ENCODE measurements around the gene NSUN4. TPM values are rescaled to one million over a fixed set of nuclear protein-coding genes. Genes with fewer than 3 reads are reported as not detected.

Gene NSUN4
- total and polyA plus RNA-seq, 10 of the 15 experiments (the other 5 are each of a cell fraction or from before 2014, with no cell fraction given) = 22.1 to 80.2 (median 29.6) TPM

GRCh38 chr1:46400421-46400820 is 59.8 kb downstream of the NSUN4 start:
- no peaks in the 10 kb centered on the region for H4K20me1 ChIP-seq (ENCODE audit: control insufficient read depth, insufficient read depth)
- H3K27ac ChIP-seq (ENCODE audit: control insufficient read depth, insufficient read depth) = no peak overlapping the region
- ChIA-PET SMC1A (ENCODE audit: uncharacterized antibody, unreplicated experiment) (no interaction called here), CTCF (no interaction called here), RAD21 (ENCODE audit: unreplicated experiment) (no interaction called here), POLR2A (no interaction called here)
- H3K9ac ChIP-seq (ENCODE audit: control insufficient read depth, insufficient read depth, low read length) = no peak overlapping the region
- H3K4me2 ChIP-seq (ENCODE audit: control insufficient read depth, insufficient read depth) = no peak overlapping the region
- DNase-seq (ENCODE audit: low read depth, low spot score) (no peak), ATAC-seq (no peak), FAIRE-seq (no peak)
- BruUV-seq (replicated peaks) = no TSS peak
- intact Hi-C loops (cut with micrococcal nuclease; ENCODE audit: unreplicated experiment) = no loop called here
- 20% methylated on average over 4 of the region's 4 CpGs for WGBS (ENCODE audit: insufficient coverage, insufficient replicate concordance, low lambda C conversion rate, missing lambda C conversion rate)
- no peaks in the 10 kb centered on the region for H3K9me3 ChIP-seq (replicated peaks; ENCODE audit: control insufficient read depth, insufficient read depth, low read length)
- no peaks in the 10 kb centered on the region for H3K79me2 ChIP-seq (ENCODE audit: control insufficient read depth, insufficient read depth, low read length)
- TF ChIP-seq ZNF24 (IDR thresholded peaks at IDR 0.05) (no peak), MYB (IDR thresholded peaks at IDR 0.05; ENCODE audit: borderline replicate concordance, low read depth, low read length) (no peak), ATF3 (IDR thresholded peaks at IDR 0.05; ENCODE audit: borderline replicate concordance, extremely low read depth, low read depth, low read length) (no peak), PBX3 (IDR thresholded peaks at IDR 0.05; ENCODE audit: insufficient replicate concordance, low read depth, low read length) (no peak), SP1 (IDR thresholded peaks at IDR 0.05; ENCODE audit: low read depth, low read length) (no peak), ZNF217 (IDR thresholded peaks at IDR 0.05) (no peak), BCL11A (IDR thresholded peaks at IDR 0.05; ENCODE audit: low read depth, low read length) (no peak), YBX1 (IDR thresholded peaks at IDR 0.05) (no peak), PRDM15 (CRISPR knock-in tag; IDR thresholded peaks at IDR 0.05) (no peak), NRF1 (conservative IDR thresholded peaks at IDR 0.05; ENCODE audit: low read depth, low read length) (no peak), SREBF1 (IDR thresholded peaks at IDR 0.05; ENCODE audit: low read length) (no peak), ZZZ3 (IDR thresholded peaks at IDR 0.05; ENCODE audit: control insufficient read depth, insufficient read length, low read depth) (no peak), ETV6 (conservative IDR thresholded peaks at IDR 0.05 in 1 of 2, IDR thresholded peaks at IDR 0.05 in 1 of 2; ENCODE audit: borderline replicate concordance in 1 of 2, low read depth in 1 of 2) (no peak), MEF2B (IDR thresholded peaks at IDR 0.05; ENCODE audit: partially characterized antibody, poor library complexity, severe bottlenecking) (no peak), EZH2 (IDR thresholded peaks at IDR 0.05; ENCODE audit: borderline replicate concordance, control insufficient read depth, low read depth, low read length) (no peak)
- H3K4me3 ChIP-seq = no peak overlapping the region
- no peaks in the 10 kb centered on the region for H3K27me3 ChIP-seq (replicated peaks in 1 of 2; ENCODE audit: control insufficient read depth in 2 of 2, insufficient read depth in 2 of 2, low read length in 1 of 2)
- no peaks in the 10 kb centered on the region for H3K36me3 ChIP-seq (ENCODE audit: control insufficient read depth in 2 of 2, insufficient read depth in 2 of 2, low read length in 1 of 2)
- no peaks in the 10 kb centered on the region for H3K4me1 ChIP-seq (ENCODE audit: control insufficient read depth, insufficient read depth, low read length)
- in situ Hi-C loops (cut with MboI) = no loop called here
- no peak overlapping the region for H2AFZ ChIP-seq (ENCODE audit: control insufficient read depth, low read depth, low read length)

Data from GM12878 (cell line).